Activated CD4-positive, alpha-beta T cell treated with anti-CD3 and anti-CD28 coated beads, Interleukin-10, Interleukin-2, amounts not matched to agents 100 ng/mL and 50 ng/mL, durations not matched to agents 16 hours and 8 hours (primary cell): ENCODE measurements around the gene IFNLR1.

Experiments used
- DNase-seq: peaks from one replicate; pipeline ENCODE4 v3.0.0-alpha.2; 2020

Gene IFNLR1

GRCh38 chr1:24147194-24147593 is 39.9 kb downstream of the IFNLR1 start:
- DNase-seq, result no peak

DNA sequence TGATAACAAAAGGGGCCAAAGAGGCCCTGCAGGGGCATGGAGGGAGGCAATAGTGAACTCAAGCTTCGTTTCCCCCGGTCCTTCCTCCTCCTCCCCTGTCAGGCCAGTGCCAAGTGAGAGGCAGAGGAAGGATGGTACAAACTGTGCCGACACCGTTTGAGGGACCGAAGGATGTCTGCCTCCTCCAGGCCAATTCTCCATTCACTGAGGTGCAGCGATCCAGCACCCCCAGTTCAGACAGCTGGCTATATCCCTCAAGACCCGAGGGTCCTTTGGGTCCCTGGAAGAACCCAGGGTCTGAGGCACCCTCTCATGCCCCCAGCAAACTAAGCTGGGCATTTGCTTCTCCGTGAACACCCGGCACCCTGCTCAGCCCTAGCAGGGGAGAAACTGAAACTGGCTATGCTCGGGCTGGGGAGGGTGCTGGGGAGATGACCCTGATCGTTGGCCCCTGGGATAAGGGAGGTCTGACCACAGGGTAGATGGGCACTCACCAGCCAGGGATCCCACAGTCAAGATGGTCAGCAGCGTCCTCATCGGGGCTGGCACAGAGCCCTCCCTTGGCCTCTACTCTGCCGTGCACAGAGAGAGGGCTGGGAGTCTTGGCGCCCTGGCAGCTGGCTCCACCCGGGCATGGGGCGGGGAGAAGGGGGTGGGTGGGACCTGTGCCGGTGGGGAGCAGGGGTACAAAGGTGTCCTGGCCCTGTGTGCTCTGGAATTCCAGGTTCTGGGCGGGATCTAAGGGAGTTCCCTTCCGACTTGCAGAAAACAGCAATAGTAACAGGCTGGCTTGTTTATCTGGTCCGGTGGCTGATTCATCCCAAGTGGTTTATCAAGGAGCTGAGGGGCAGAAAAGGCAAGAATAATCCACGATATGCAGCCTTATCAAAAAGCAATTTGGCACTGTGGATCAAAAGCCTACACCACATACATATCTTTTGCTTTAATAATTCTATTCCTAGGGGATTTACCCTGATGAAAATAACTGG is 44.2 kb downstream of the IFNLR1 start, which contains the start of gene IL22RA1:
Gene IL22RA1 (minus strand): TSS at position 595 of the 989 bp plus-strand sequence. CDS start 58 bp downstream, at position 537.
- no peak for DNase-seq

- no peak for DNase-seq
These were observed 45.6 kb downstream of the IFNLR1 start for GRCh38 chr1:24141311-24141997.

GRCh38 chr1:24140741-24141181 is 46.3 kb downstream of the IFNLR1 start:
- no peak for DNase-seq

- DNase-seq, result no peak
These were observed 47.2 kb downstream of the IFNLR1 start for GRCh38 chr1:24139841-24140425.

- DNase-seq, result no peak
These were observed 47.9 kb downstream of the IFNLR1 start for GRCh38 chr1:24139222-24139489.

GRCh38 chr1:24138476-24139221 is 48.4 kb downstream of the IFNLR1 start:
- no peak for DNase-seq

DNA sequence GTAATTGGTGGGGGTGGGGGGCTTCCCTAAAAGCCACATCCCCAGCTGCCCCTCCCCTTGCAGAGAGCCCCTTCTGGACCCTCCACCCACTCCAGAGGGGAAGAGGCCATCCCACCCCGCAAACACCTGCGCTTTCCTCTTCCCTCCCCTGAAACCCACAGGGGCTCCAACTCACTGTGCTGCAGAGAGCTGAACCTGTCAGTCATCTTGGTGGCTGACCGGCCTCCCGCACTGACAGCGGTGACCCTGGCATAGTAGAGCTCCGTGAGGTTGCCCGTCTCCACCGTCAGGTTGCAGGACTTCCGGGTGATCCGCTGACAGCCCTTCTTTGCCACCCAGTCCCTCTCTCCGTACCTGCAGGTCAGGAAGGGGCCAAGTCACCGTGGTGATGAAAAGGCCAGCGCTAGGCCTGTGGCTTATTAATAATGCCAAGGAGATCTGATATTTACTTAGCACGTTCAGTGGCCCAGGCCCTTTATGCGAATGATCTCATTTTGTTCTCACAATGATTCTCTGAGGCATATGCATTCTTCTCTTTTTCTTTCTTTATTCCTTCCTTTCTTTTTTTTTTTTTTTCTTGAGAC is 50.0 kb downstream of the IFNLR1 start:
- no peak for DNase-seq

- no peak for DNase-seq
These were observed 52.7 kb downstream of the IFNLR1 start for GRCh38 chr1:24134376-24134775.

- no peak for DNase-seq
These were observed 53.3 kb downstream of the IFNLR1 start for GRCh38 chr1:24133819-24134218.

GRCh38 chr1:24130385-24130784 is 56.7 kb downstream of the IFNLR1 start:
- DNase-seq, result no peak

- DNase-seq, result no peak
These were observed 59.2 kb downstream of the IFNLR1 start for GRCh38 chr1:24127801-24128363.

DNA sequence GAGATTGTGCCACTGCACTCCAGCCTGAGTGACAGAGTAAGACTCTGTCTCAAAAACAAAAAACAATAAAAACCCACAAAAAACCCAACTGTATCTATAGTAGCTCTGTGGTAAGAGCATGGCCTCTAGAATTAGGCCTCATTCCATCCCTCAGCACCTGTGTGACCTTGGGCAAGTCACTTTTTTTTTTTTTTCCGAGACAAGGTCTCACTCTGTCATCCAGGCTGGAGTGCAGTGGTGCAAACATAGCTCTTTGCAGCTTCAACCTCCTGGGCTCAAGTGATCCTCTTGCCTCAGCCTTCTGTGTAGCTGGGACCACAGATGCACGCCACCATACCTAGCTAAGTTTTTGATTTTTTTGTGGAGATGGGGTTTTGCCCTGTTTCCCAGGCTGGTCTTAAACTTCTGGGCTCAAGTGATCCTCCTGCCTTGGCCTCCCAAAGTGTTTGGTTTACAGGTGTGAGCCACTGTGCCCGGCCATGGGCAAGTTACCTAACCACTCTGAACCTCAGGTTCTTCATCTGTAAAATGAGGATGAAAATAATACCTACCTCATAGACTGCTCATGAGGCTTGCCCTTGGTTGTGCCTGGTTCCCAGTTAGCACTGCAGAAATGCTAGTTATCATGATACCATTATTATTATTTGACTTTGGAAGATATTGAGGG is 59.8 kb downstream of the IFNLR1 start:
- DNase-seq, result no peak

DNA sequence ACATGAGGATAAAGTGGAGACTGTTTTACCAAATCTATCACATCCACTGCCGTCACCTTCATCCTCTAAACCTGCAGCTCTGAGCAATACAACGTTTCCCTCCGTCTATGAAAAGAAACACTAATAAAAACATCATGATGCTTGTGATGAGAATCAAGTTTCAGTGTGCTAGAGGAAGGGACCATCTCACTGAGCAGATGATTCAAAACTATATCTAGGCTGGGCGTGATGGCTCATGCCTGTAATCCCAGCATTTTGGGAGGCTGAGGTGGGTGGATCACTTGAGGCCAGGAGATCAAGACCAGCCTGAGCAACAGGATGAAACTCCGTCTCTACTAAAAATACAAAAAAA is 60.4 kb downstream of the IFNLR1 start:
- DNase-seq, result no peak

DNA sequence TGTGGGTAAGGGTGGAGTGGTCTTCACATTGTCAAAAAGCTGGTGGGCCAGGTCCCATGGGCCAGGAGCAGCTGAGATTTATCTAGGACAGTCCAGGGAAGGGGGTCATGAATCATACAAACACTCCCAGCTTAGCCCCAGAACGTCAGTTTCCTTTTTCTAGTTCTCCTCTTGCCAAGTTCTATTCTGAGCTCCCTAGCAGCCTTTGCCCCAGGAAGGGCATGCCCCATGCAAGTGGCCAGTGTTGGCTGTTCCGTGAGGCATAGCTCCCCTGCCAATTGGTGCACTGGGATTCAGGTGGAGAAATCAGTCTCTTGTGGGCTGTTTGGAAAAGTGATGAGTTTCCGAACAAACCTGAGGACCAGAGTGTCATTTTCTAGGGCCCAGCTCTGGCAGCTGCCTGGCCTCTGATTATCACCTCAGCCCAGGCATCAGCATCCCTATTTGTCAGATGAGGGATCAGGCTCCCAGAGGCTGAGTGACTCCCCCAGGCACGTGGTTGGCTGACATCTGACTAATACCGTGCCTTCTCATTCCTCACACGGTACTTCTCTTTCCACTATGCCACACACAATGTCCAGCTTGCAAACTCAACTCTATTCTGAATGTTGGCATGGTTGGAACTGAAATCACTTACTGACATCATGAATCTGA is 60.9 kb downstream of the IFNLR1 start:
- DNase-seq, result no peak

DNA sequence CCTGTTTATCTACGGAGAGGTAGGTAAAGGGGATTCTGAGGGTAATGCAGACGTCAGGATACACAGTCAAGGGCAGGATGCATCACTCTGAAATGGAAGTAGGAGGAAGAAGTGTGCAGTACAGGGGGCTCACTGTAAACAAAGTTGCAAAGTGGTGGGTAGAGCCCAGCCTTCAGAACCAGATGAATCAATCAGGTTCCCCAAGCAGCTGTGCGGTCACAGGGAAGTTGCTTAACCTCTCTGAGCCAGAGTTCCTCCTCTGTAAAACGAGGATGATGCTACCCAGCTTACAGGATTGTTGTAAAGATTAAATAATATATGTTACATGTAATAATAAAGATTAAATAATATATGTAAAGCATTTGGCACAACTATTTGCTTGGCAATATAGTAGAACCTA is 61.6 kb downstream of the IFNLR1 start:
- DNase-seq, result no peak

DNA sequence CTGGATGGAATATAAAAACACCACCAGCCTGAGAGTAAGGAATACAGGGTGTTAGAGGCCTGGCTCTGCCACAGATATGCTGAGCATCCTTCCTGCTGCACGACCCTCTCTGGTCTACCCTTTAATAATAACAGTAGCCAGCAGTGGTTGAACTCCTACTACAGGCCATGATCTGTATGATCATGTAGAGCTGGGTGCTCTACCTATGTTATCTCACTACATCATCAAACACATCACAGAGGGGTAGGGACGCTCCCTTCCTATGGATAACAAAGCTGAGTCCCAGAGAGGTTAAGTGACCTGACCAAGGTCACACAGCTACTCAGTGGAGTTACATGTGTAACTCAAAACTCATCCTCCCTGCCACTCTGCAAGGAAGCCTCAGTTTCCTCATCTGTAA is 62.1 kb downstream of the IFNLR1 start:
- DNase-seq, result no peak

GRCh38 chr1:24123611-24124010 is 63.5 kb downstream of the IFNLR1 start:
- no peak for DNase-seq

DNA sequence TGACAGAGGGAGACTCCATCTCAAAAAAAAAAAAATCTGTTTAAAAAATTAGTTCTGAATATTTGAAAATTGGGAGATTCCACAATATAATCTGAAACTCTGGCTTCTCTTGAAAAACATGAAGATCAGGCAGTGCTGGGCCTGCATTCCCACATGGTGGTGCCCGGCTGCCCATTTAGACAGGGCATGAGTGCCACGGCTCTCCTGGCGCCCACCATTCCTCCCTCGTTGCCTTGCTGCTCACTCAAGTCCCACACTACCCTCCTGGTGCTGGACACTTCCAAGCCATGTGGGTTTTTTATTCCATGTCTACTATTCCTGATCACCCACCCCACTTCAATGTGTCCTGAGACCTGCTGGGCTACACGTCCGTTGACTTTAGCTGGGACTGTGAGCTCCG is 64.3 kb downstream of the IFNLR1 start:
- no peak for DNase-seq

GRCh38 chr1:24121406-24121805 is 65.7 kb downstream of the IFNLR1 start:
- no peak for DNase-seq

DNA sequence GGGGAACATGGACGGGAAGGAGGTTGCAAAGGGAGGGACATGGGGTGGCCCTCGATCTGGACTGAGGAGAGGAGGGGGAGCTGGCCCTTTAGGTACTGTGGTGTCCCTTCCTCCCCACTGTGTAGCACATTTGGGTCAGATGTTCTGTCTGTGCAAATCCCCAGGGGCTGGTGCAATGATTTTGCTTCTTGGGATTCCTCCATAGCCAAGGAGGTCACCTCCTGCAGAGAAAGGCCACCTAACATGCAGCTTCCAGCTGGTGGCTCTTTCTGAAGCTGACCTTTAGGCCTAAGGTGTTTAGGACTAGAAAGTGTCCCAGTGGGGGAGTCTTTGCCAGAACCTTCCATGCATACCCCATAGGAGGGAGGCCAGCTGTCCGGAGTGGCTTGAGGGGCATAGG is 66.1 kb downstream of the IFNLR1 start:
- DNase-seq, result no peak
